GM12872 (cell line): ENCODE measurements around the gene CACNA1A.

Source experiments
- TF ChIP-seq, protein P1 (sequence below): IDR thresholded peaks from 3 replicates; pipeline ENCODE4 v1.5.1; 2011; ENCODE audit warnings: low read depth, mild to moderate bottlenecking, low read length, moderate library complexity; ENCODE audit not compliant: insufficient read depth

Gene CACNA1A

DNA sequence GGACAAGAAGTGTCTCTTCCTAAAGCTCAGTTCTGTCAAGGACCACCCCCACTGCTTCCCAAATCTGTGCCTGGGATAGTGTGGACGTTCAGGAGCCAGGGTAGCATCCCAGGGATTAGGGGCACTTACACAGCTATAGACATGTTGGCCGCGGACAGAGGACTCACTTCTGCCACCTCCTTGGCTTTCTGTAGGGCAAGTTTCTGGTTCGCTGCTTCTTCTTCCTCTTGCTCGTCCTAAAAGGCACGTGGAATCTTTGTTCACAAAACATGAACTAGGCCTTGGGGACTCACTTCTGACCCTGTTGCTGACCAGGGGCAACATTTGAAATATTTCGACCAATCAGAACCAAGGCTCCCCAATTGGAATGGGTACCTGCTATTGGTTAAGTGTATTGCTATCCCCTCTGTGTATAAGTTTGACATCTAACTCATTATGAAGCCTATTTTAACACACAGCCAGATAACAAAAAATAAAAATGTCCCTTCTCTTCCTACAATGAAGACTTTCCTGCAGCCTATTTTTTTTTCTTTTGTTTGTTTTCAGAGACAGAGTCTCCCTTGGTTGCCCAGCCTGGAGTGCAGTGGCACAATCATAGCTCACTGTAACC is 205.8 kb downstream of the CACNA1A start:
- TF ChIP-seq, protein P1, sequence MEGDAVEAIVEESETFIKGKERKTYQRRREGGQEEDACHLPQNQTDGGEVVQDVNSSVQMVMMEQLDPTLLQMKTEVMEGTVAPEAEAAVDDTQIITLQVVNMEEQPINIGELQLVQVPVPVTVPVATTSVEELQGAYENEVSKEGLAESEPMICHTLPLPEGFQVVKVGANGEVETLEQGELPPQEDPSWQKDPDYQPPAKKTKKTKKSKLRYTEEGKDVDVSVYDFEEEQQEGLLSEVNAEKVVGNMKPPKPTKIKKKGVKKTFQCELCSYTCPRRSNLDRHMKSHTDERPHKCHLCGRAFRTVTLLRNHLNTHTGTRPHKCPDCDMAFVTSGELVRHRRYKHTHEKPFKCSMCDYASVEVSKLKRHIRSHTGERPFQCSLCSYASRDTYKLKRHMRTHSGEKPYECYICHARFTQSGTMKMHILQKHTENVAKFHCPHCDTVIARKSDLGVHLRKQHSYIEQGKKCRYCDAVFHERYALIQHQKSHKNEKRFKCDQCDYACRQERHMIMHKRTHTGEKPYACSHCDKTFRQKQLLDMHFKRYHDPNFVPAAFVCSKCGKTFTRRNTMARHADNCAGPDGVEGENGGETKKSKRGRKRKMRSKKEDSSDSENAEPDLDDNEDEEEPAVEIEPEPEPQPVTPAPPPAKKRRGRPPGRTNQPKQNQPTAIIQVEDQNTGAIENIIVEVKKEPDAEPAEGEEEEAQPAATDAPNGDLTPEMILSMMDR, result no peak

DNA sequence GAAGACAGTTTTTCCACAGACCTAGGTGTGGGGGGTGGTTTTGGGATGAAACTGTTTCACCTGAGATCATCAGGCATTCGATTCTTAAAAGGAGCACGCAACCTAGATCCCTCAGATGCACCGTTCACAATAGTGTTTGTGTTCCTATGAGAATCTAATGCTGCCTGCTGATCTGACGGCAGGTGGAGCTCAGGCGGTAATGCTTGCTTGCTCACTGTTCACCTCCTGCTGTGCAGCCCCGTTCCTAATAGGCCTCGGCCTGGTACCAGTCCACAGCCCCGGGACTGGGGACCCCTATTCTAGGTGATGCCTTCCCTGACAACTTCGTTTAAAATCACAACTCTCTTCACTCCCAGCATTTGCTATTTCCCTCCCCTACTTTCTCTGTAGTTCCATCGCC is 206.4 kb downstream of the CACNA1A start:
- TF ChIP-seq, protein P1, result no peak

DNA sequence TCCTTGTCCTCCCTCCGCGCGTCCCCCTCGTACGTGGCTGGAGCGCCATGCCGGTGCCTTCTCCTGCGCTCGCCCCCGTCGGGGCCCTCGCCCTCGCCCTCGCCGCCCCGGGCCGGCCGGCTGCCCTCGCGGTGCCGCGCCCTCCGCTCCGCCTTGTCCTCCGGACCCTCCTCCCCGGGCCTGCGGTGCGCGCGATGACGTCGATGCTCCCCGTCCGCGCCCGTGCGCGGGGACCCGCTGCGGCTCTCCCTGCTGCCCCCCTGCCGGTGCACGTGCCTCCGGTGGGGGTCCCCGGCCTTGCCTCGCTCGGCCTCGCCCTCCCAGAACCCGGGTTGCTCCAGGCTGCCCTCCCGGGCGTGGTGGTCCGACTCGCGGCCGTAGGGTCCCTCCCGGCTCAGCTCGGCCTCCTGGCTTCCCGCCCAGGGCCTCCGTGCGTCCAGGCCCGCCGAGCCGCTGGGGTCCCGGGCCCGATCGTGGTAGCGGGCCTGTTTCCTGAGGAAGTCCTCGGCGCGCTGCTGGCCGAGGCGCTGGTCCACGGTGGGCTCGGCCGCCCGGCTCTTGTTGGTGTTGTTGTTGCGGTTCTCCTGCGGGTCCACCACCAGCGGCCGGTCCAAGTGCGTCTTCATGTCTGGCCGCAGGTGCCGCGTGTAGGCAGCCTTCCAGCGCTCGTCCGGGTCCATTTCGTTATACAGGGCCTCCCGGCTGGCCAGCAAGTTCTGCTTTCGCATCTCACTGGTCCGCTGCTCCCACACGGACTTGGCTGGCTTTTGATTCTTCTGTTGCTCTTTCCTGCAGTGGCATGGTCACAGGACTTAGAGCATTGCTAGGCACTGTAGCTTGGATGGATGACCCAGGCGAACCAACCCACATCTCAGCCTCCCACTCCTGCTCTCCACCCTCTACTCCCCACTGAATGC is 207.5 kb downstream of the CACNA1A start:
- TF ChIP-seq, protein P1, result no peak

DNA sequence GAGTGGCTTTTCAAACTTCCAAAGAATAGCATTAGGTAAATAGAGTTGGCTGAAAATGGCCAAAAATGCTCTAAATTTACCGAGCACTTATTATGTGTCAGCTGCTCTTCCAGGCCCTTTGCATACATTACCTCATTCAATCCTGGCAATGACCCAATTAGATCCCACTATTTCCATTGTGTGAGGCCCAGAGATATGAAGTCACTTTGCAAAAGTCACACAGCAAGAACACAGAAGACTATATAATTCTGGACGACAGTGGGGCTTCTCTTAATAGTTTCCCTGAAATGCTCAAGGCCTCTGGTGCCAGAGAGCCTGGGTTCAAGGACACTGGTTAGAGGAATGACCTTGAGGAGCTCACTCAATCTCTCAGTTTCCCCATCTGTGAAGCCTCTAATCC is 209.3 kb downstream of the CACNA1A start:
- TF ChIP-seq, protein P1, result no peak

DNA sequence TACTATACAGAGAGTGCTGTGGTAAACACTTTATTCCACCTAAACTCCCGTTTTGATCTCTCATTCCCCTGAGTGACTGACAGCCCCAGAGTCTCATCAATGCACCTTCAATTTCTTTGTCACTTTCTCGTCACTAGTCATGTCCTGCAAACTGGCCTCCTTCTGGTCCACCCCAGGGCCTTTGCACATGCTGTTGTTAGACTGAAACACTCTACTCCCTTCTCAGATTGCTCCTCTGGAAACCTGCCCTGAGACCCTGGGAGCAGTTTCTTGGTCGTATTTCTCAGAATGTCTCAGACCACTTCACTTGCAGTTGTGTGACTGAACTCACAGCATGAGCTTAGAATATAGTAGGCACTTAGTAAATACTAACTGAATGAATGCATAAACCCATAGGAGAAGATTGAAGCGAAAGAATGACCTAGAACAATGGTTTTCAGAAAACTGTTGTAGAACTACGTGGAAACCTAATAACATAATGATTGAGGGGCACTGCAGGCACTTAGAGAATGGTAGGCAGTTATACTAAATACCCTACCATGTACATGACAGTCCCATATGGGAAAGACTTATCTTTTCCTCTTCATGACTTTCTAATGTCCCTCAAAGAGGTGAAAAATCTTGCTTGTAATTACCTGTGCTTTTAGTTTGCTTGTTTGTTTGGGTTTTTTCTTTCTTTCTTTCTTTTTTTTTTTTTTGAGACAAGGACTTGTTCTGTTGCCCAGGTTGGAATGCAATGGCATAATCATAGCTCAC is 211.3 kb downstream of the CACNA1A start:
- TF ChIP-seq, protein P1, result no peak

DNA sequence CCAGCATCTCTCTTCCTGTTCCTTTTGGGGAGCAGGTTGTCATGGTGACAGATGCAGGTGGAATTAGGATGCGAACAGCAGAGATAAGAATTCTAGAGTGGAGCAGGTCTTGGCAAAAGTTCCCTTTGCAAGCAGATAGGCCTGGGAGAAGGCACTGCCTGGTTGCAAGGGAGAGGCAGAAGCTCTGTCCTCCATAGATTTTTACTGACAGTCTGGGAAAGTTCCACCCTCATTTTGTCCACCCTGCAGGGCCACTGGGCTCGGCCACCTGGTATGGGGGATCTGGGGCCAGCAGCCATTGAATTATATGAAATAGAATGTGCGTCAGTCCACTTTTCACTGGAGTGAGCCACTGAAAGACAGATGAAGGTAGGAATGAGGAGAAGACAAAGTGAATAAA is 214.4 kb downstream of the CACNA1A start:
- TF ChIP-seq, protein P1, result no peak

DNA sequence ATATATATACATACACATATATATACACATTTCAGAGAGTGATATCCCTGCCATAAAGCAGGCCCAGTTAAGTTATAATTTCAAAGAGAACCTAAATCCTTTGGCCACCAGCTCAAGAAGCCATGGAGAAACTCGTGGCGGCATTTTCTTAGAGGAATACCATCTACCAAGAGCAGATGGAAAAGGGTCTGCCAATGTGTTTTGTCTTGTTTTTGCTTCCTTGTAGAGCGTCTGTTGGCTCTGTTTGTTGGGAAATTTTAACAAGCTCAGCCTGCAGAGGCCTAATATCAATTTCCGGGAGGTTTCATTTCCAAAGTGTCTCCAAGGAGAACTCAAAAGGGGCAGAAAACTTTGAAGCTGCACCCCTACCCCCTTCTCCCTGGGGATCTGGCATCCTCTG is 215.5 kb downstream of the CACNA1A start:
- TF ChIP-seq, protein P1, result no peak
